ENCODE measurements around the gene LRMDA.

- TF ChIP-seq CTCF (conservative IDR thresholded peaks at IDR 0.05; ENCODE audit: low read length), result no peak
- TF ChIP-seq EZH2phosphoT487 (IDR thresholded peaks at IDR 0.05; ENCODE audit: borderline replicate concordance, low read depth, low read length), result no peak
These were observed 247.1 kb downstream of the LRMDA start for GRCh38 chr10:75678527-75678926.

All from OCI-LY7 (cell line).